Measurements from ENCODE around the gene CERKL.

Gene CERKL

GRCh38 chr2:181515719-181516118 is 141.2 kb downstream of the CERKL start:
- no peak for DNase-seq (ENCODE audit: low spot score)

- DNase-seq (ENCODE audit: low spot score): no peak
Observed at GRCh38 chr2:181500201-181500600, 156.7 kb downstream of the CERKL start.

- no peak for DNase-seq (ENCODE audit: low spot score)
Observed at GRCh38 chr2:181499231-181499630, 157.7 kb downstream of the CERKL start.
